ENCODE data around the gene DLK2.
"Not testable (repeated sequence)": the region's sequence is repeated elsewhere in the genome, so short reads cannot be mapped to it uniquely, and the experiment has no call there.

Gene DLK2

DNA sequence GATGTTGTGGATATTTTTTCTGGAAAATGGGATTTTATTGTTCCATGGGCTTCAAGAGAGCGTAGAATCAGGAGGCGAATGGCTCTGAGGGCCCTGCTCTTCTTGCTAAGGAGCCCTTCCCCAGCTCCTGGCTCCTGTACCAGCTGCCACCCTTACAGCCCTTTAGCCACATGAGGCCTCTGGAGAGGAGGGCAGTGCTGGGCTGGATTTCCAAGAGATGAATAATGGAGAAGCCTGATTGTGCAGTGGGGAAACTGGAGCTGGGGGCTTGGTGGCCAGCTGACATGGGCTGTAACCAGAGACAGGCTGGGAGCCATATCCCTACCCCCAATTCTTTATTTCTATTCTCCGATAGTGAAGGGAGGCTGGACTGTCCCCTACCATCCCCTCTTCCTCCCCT lies 45.6 kb upstream of the DLK2 start:
- Histone ChIP-seq H3K27ac (ENCODE audit: low read length) (no peak overlapping the region), H2AFZ (ENCODE audit: low read length) (no peak overlapping the region), H3K4me1 (ENCODE audit: low read length) (no peaks in the 10 kb centered on the region), H3K9me2 (replicated peaks; ENCODE audit: insufficient read depth, low read length) (no peaks in the 10 kb centered on the region), H4K20me1 (ENCODE audit: insufficient read depth, low read length) (no peaks in the 10 kb centered on the region), H3K9me3 (replicated peaks; ENCODE audit: insufficient read depth, low read length) (no peaks in the 10 kb centered on the region), H3K36me3 (replicated peaks; ENCODE audit: insufficient read depth, low read length) (0 out of 2 replicates have a peak, but pooled peaks cover 3% of the 10 kb centered on the region), H3F3A (ENCODE audit: insufficient read depth, low read length) (no peaks in the 10 kb centered on the region), H3K9ac (ENCODE audit: low read length) (no peak overlapping the region), H3K4me2 (ENCODE audit: low read depth, low read length) (no peak overlapping the region), H3K79me2 (ENCODE audit: low read length) (no peaks in the 10 kb centered on the region), H3K27me3 (replicated peaks; ENCODE audit: insufficient read depth, low read length) (no peaks in the 10 kb centered on the region), H3K4me3 (ENCODE audit: low read length) (no peak overlapping the region)
- DNase-seq = no peak
- TF ChIP-seq, protein P1, sequence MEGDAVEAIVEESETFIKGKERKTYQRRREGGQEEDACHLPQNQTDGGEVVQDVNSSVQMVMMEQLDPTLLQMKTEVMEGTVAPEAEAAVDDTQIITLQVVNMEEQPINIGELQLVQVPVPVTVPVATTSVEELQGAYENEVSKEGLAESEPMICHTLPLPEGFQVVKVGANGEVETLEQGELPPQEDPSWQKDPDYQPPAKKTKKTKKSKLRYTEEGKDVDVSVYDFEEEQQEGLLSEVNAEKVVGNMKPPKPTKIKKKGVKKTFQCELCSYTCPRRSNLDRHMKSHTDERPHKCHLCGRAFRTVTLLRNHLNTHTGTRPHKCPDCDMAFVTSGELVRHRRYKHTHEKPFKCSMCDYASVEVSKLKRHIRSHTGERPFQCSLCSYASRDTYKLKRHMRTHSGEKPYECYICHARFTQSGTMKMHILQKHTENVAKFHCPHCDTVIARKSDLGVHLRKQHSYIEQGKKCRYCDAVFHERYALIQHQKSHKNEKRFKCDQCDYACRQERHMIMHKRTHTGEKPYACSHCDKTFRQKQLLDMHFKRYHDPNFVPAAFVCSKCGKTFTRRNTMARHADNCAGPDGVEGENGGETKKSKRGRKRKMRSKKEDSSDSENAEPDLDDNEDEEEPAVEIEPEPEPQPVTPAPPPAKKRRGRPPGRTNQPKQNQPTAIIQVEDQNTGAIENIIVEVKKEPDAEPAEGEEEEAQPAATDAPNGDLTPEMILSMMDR (IDR thresholded peaks at IDR 0.05; ENCODE audit: low read length) = no peak
- TF ChIP-seq EZH2phosphoT487 (IDR thresholded peaks at IDR 0.05; ENCODE audit: low read length) (no peak), EZH2 (optimal IDR thresholded peaks at IDR 0.05; ENCODE audit: low read depth, low read length) (no peak)

DNA sequence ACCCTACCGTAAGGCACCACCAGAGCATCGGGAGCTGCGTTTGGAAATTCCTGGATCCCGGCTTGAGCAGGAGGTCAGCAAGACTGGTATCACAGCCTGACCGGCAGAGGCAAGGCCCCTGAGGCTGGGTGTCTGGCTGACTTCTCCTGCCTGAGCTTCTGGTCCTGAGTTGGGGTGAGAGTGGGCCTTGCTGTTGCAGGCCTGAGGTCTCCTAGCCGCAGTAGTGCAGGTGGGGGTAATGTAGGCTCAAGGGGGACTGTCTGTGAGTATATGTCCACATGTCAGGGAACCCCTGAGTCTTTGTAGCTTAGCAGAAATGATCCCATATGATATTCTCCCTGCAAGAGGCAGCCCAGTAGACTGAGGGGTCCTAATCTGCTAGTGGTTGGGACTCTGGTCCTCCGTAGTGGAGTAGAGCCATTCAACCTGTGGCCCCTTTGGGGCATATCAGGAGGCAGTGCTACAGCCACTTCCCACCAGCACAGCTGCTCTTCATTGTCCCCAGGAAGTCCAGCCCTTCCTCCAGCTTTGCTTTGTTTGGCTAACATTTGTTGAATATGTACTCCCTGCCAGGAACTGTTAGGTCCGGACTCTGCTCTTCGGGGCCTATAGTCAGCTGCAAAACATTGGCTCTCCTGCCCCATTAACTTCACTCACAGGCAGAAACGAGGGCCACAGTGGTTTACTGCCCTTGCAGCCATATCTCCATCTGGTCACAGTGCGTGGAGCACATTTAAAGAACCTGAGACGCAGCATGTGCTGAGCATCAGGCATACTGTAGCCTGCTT lies 43.9 kb upstream of the DLK2 start:
- H3F3A ChIP-seq (ENCODE audit: insufficient read depth, low read length) = no peaks in the 10 kb centered on the region
- no peaks in the 10 kb centered on the region for H3K4me1 ChIP-seq (ENCODE audit: low read length)
- no peak overlapping the region for H3K9ac ChIP-seq (ENCODE audit: low read length)
- H3K27ac ChIP-seq (ENCODE audit: low read length) = no peak overlapping the region
- H3K4me3 ChIP-seq (ENCODE audit: low read length) = no peak overlapping the region
- no peak overlapping the region for H2AFZ ChIP-seq (ENCODE audit: low read length)
- no peaks in the 10 kb centered on the region for H3K9me2 ChIP-seq (replicated peaks; ENCODE audit: insufficient read depth, low read length)
- no peaks in the 10 kb centered on the region for H3K79me2 ChIP-seq (ENCODE audit: low read length)
- 0 out of 2 replicates have a peak, but pooled peaks cover 3% of the 10 kb centered on the region for H3K36me3 ChIP-seq (replicated peaks; ENCODE audit: insufficient read depth, low read length)
- no peaks in the 10 kb centered on the region for H3K27me3 ChIP-seq (replicated peaks; ENCODE audit: insufficient read depth, low read length)
- no peak for DNase-seq
- no peaks in the 10 kb centered on the region for H4K20me1 ChIP-seq (ENCODE audit: insufficient read depth, low read length)
- H3K9me3 ChIP-seq (replicated peaks; ENCODE audit: insufficient read depth, low read length) = no peaks in the 10 kb centered on the region
- H3K4me2 ChIP-seq (ENCODE audit: low read depth, low read length) = no peak overlapping the region
- TF ChIP-seq EZH2phosphoT487 (IDR thresholded peaks at IDR 0.05; ENCODE audit: low read length) (no peak), EZH2 (optimal IDR thresholded peaks at IDR 0.05; ENCODE audit: low read depth, low read length) (no peak)
- TF ChIP-seq, protein P1 (IDR thresholded peaks at IDR 0.05; ENCODE audit: low read length) = no peak

DNA sequence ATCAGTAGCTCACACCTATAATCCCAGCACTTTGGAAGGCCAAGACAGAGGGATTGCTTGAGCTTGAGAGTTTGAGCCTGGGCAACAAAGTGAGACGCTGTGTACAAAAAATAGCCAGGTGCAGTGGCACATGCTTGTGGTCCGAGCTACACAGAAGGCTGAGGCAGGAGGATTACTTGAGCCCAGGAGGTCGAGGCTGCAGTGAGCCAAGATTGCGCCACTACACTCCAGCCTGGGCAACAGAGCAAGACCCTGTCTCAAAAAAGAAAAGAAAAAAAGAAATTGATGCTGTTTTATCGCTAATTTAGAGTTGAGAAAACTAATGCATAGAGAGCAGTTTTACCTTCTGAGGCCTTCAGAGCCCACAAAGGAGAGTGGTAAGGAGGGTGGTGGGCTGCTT lies 42.9 kb upstream of the DLK2 start:
- H3K36me3 ChIP-seq (replicated peaks; ENCODE audit: insufficient read depth, low read length); H3K9ac ChIP-seq (ENCODE audit: low read length); H3K4me3 ChIP-seq (ENCODE audit: low read length); H3K4me1 ChIP-seq (ENCODE audit: low read length); H3K27me3 ChIP-seq (replicated peaks; ENCODE audit: insufficient read depth, low read length); H3K9me3 ChIP-seq (replicated peaks; ENCODE audit: insufficient read depth, low read length); H4K20me1 ChIP-seq (ENCODE audit: insufficient read depth, low read length); H3K79me2 ChIP-seq (ENCODE audit: low read length); H3K27ac ChIP-seq (ENCODE audit: low read length); H3F3A ChIP-seq (ENCODE audit: insufficient read depth, low read length); H3K4me2 ChIP-seq (ENCODE audit: low read depth, low read length); DNase-seq; H3K9me2 ChIP-seq (replicated peaks; ENCODE audit: insufficient read depth, low read length); H2AFZ ChIP-seq (ENCODE audit: low read length): not testable (repeated sequence)

DNA sequence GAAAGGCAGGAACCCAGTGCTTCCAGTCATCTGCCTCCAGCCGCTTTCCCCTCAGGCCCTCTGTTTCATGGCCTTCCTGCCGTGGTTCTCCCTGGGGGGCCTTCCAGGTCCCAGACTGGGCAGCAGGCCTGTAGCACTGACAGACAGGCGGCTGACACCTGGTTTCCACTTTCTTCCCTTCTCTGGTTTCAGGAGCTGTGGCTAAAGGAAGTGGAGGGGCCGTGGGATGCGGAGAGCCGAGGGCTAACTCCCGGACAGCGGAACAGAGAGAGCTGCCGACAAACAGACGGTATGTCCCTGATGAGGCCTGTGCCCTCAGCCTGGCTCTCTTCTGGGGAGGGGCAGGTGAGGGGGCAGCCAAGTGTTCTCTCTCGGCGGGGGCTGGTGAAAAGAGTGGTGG lies 42.3 kb upstream of the DLK2 start:
- Histone ChIP-seq H3K9me2 (replicated peaks; ENCODE audit: insufficient read depth, low read length) (no peaks in the 10 kb centered on the region), H3K79me2 (ENCODE audit: low read length) (no peaks in the 10 kb centered on the region), H3K4me1 (ENCODE audit: low read length) (no peaks in the 10 kb centered on the region), H4K20me1 (ENCODE audit: insufficient read depth, low read length) (no peaks in the 10 kb centered on the region), H3K9me3 (replicated peaks; ENCODE audit: insufficient read depth, low read length) (no peaks in the 10 kb centered on the region), H3K4me2 (ENCODE audit: low read depth, low read length) (no peak overlapping the region), H3K9ac (ENCODE audit: low read length) (no peak overlapping the region), H3K4me3 (ENCODE audit: low read length) (no peak overlapping the region), H3K27ac (ENCODE audit: low read length) (no peak overlapping the region), H2AFZ (ENCODE audit: low read length) (no peak overlapping the region), H3K27me3 (replicated peaks; ENCODE audit: insufficient read depth, low read length) (no peaks in the 10 kb centered on the region), H3K36me3 (replicated peaks; ENCODE audit: insufficient read depth, low read length) (0 out of 2 replicates have a peak, but pooled peaks cover 3% of the 10 kb centered on the region), H3F3A (ENCODE audit: insufficient read depth, low read length) (no peaks in the 10 kb centered on the region)
- TF ChIP-seq EZH2 (optimal IDR thresholded peaks at IDR 0.05; ENCODE audit: low read depth, low read length) (no peak), EZH2phosphoT487 (IDR thresholded peaks at IDR 0.05; ENCODE audit: low read length) (no peak)
- TF ChIP-seq, protein P1 (IDR thresholded peaks at IDR 0.05; ENCODE audit: low read length) = no peak
- DNase-seq = no peak
